Measurements from ENCODE around the gene PHLPP1. TPM values are rescaled to one million over a fixed set of nuclear protein-coding genes. Genes with fewer than 3 reads are reported as not detected.

Gene PHLPP1
- total RNA-seq, 2 experiments from 2014 or later: 6.8 to 7.1 TPM

GRCh38 chr18:62897153-62897552, 181.8 kb downstream of the PHLPP1 start:
- ChIA-PET CTCF (no interaction called here), POLR2A (no interaction called here)
- Histone ChIP-seq H3K4me1 (ENCODE audit: insufficient read depth, low read length) (no peaks in the 10 kb centered on the region), H3K27me3 (ENCODE audit: control insufficient read depth in 1 of 2, insufficient read depth in 2 of 2, low read length in 2 of 2) (no peaks in the 10 kb centered on the region), H3K9me3 (ENCODE audit: control insufficient read depth in 1 of 2, insufficient read depth in 1 of 2, low read length in 2 of 2) (no peaks in the 10 kb centered on the region), H3K27ac (ENCODE audit: low read depth in 1 of 2, low read length in 2 of 2) (no peak overlapping the region), H3K36me3 (ENCODE audit: insufficient read depth, low read length) (no peaks in the 10 kb centered on the region), H3K4me3 (ENCODE audit: low read length) (no peak overlapping the region)
- Mint-ChIP-seq H3K9me3 (no peaks in the 10 kb centered on the region), H3K4me1 (ENCODE audit: low read depth) (no peaks in the 10 kb centered on the region), H3K4me3 (no peak overlapping the region), H3K36me3 (ENCODE audit: low read depth) (peaks cover 18% of the 10 kb centered on the region), H3K27ac (no peak overlapping the region), H3K27me3 (no peaks in the 10 kb centered on the region)
- TF ChIP-seq, protein P1, sequence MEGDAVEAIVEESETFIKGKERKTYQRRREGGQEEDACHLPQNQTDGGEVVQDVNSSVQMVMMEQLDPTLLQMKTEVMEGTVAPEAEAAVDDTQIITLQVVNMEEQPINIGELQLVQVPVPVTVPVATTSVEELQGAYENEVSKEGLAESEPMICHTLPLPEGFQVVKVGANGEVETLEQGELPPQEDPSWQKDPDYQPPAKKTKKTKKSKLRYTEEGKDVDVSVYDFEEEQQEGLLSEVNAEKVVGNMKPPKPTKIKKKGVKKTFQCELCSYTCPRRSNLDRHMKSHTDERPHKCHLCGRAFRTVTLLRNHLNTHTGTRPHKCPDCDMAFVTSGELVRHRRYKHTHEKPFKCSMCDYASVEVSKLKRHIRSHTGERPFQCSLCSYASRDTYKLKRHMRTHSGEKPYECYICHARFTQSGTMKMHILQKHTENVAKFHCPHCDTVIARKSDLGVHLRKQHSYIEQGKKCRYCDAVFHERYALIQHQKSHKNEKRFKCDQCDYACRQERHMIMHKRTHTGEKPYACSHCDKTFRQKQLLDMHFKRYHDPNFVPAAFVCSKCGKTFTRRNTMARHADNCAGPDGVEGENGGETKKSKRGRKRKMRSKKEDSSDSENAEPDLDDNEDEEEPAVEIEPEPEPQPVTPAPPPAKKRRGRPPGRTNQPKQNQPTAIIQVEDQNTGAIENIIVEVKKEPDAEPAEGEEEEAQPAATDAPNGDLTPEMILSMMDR (IDR thresholded peaks at IDR 0.05): no peak
- DNase-seq (no peak), ATAC-seq (ENCODE audit: poor library complexity) (no peak)
- intact Hi-C loops (cut with DNase I, micrococcal nuclease): no loop called here

DNA sequence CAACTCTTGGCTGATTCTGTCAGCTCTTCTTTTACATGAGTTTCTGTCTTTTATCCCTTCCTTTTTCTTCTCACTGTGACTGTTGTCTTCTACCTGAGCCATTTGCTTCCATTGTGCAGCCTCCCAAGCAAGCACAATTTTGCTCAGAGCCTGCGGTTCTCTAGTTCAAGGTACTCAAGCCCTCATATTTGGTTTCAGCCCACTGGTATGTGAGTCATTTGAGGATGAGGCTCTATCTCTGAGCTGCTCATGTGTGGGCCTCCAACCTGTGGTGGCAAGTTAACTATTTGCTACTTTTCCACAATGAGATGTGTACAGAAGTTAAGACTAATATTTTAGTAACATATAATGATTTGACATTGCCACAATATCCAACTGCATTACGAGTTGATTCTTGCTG, 183.0 kb downstream of the PHLPP1 start:
- H3K4me1 Mint-ChIP-seq (ENCODE audit: low read depth): no peaks in the 10 kb centered on the region
- ChIA-PET POLR2A (no interaction called here), CTCF (no interaction called here)
- Histone ChIP-seq H3K27ac (ENCODE audit: low read depth in 1 of 2, low read length in 2 of 2) (no peak overlapping the region), H3K9me3 (ENCODE audit: control insufficient read depth in 1 of 2, insufficient read depth in 1 of 2, low read length in 2 of 2) (no peaks in the 10 kb centered on the region), H3K4me3 (ENCODE audit: low read length) (no peak overlapping the region), H3K27me3 (ENCODE audit: control insufficient read depth in 1 of 2, insufficient read depth in 2 of 2, low read length in 2 of 2) (no peaks in the 10 kb centered on the region), H3K36me3 (ENCODE audit: insufficient read depth, low read length) (peaks cover 7% of the 10 kb centered on the region), H3K4me1 (ENCODE audit: insufficient read depth, low read length) (no peaks in the 10 kb centered on the region)
- H3K36me3 Mint-ChIP-seq (ENCODE audit: low read depth): peaks cover 30% of the 10 kb centered on the region
- H3K27me3 Mint-ChIP-seq: no peaks in the 10 kb centered on the region
- intact Hi-C loops (cut with DNase I, micrococcal nuclease): no loop called here
- no peaks in the 10 kb centered on the region for H3K9me3 Mint-ChIP-seq
- H3K4me3 Mint-ChIP-seq: no peak overlapping the region
- DNase-seq (no peak), ATAC-seq (ENCODE audit: poor library complexity) (no peak)
- H3K27ac Mint-ChIP-seq: no peak overlapping the region
- TF ChIP-seq, protein P1 (IDR thresholded peaks at IDR 0.05): no peak

- TF ChIP-seq, protein P1 (IDR thresholded peaks at IDR 0.05): no peak
- Histone ChIP-seq H3K36me3 (ENCODE audit: insufficient read depth, low read length) (peaks cover 7% of the 10 kb centered on the region), H3K27me3 (ENCODE audit: control insufficient read depth in 1 of 2, insufficient read depth in 2 of 2, low read length in 2 of 2) (no peaks in the 10 kb centered on the region), H3K27ac (ENCODE audit: low read depth in 1 of 2, low read length in 2 of 2) (no peak overlapping the region), H3K4me3 (ENCODE audit: low read length) (no peak overlapping the region), H3K9me3 (ENCODE audit: control insufficient read depth in 1 of 2, insufficient read depth in 1 of 2, low read length in 2 of 2) (no peaks in the 10 kb centered on the region), H3K4me1 (ENCODE audit: insufficient read depth, low read length) (no peaks in the 10 kb centered on the region)
- POLR2A ChIA-PET: no interaction called here
- no peak for ATAC-seq (ENCODE audit: poor library complexity)
- no peak overlapping the region for H3K27ac Mint-ChIP-seq
- H3K27me3 Mint-ChIP-seq: no peaks in the 10 kb centered on the region
- DNase-seq: no peak
- H3K4me3 Mint-ChIP-seq: no peak overlapping the region
- H3K4me1 Mint-ChIP-seq (ENCODE audit: low read depth): no peaks in the 10 kb centered on the region
- intact Hi-C loops (cut with DNase I, micrococcal nuclease): no loop called here
- CTCF ChIA-PET: no interaction called here
- no peaks in the 10 kb centered on the region for H3K9me3 Mint-ChIP-seq
- H3K36me3 Mint-ChIP-seq (ENCODE audit: low read depth): peaks cover 40% of the 10 kb centered on the region
Observed at GRCh38 chr18:62899534-62899933, 184.2 kb downstream of the PHLPP1 start.
